Nephron (organoid): ENCODE data around the gene FGFR3.
A peak's percentile ranks its signal among the peaks of the same experiment; 100 is the strongest.

Experiments
- H3K27ac Mint-ChIP-seq, 3 experiments: 2 replicates each; pipeline ENCODE4 v1.8.0; 2020; ENCODE audit warnings: mixed read lengths in 3 of 3, mild to moderate bottlenecking in 2 of 3, moderate library complexity in 1 of 3
- H3K27me3 Mint-ChIP-seq: 2 replicates; pipeline ENCODE4 v1.8.0; 2021; ENCODE audit warnings: low read depth, mild to moderate bottlenecking, moderate library complexity, mixed read lengths
- H3K36me3 Mint-ChIP-seq: 2 replicates; pipeline ENCODE4 v1.8.0; 2020; ENCODE audit warnings: low read depth, mixed read lengths
- H3K4me1 Mint-ChIP-seq: 2 replicates; pipeline ENCODE4 v1.8.0; 2020; ENCODE audit warnings: mixed read lengths
- H3K4me3 Mint-ChIP-seq, 3 experiments: 2 replicates each; pipeline ENCODE4 v1.8.0; 2020; ENCODE audit warnings: mild to moderate bottlenecking in 3 of 3, mixed read lengths in 3 of 3, moderate library complexity in 2 of 3
- H3K9me3 Mint-ChIP-seq: 2 replicates; pipeline ENCODE4 v1.8.0; 2020; ENCODE audit warnings: mixed read lengths
- TF ChIP-seq, protein P1 (sequence below), 3 experiments: fragments of 200-600 bp; sonication (generic); IDR thresholded peaks; one replicate each; pipeline ENCODE4 v1.5.0; 2021; ENCODE audit warnings: antibody characterized with exemption in 3 of 3; ENCODE audit not compliant: unreplicated experiment in 3 of 3

Gene FGFR3

GRCh38 chr4:1794809-1795298 is 1.8 kb downstream of the FGFR3 start:
- Mint-ChIP-seq H3K27me3 (peaks cover 53% of the 10 kb centered on the region), H3K4me3 (peak overlapping the region in 2 of 3 experiments; percentile 36 to 69), H3K9me3 (no peaks in the 10 kb centered on the region), H3K4me1 (no peaks in the 10 kb centered on the region), H3K27ac (no peak overlapping the region), H3K36me3 (peaks cover 3% of the 10 kb centered on the region)
- TF ChIP-seq, protein P1, sequence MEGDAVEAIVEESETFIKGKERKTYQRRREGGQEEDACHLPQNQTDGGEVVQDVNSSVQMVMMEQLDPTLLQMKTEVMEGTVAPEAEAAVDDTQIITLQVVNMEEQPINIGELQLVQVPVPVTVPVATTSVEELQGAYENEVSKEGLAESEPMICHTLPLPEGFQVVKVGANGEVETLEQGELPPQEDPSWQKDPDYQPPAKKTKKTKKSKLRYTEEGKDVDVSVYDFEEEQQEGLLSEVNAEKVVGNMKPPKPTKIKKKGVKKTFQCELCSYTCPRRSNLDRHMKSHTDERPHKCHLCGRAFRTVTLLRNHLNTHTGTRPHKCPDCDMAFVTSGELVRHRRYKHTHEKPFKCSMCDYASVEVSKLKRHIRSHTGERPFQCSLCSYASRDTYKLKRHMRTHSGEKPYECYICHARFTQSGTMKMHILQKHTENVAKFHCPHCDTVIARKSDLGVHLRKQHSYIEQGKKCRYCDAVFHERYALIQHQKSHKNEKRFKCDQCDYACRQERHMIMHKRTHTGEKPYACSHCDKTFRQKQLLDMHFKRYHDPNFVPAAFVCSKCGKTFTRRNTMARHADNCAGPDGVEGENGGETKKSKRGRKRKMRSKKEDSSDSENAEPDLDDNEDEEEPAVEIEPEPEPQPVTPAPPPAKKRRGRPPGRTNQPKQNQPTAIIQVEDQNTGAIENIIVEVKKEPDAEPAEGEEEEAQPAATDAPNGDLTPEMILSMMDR (IDR thresholded peaks at IDR 0.05; ENCODE audit: unreplicated experiment in 3 of 3), result no peak

- H3K9me3 Mint-ChIP-seq, result no peaks in the 10 kb centered on the region
- H3K27ac Mint-ChIP-seq, result peak overlapping the region in 2 of 3 experiments; percentile 66 to 79
- H3K36me3 Mint-ChIP-seq, result peaks cover 3% of the 10 kb centered on the region
- TF ChIP-seq, protein P1 (IDR thresholded peaks at IDR 0.05; ENCODE audit: unreplicated experiment in 3 of 3), result no peak
- peak overlapping the region; percentile 37 to 69 (median 69) for H3K4me3 Mint-ChIP-seq
- H3K4me1 Mint-ChIP-seq, result no peaks in the 10 kb centered on the region
- H3K27me3 Mint-ChIP-seq, result peaks cover 52% of the 10 kb centered on the region
Observed at GRCh38 chr4:1795299-1796195, 2.5 kb downstream of the FGFR3 start.

DNA sequence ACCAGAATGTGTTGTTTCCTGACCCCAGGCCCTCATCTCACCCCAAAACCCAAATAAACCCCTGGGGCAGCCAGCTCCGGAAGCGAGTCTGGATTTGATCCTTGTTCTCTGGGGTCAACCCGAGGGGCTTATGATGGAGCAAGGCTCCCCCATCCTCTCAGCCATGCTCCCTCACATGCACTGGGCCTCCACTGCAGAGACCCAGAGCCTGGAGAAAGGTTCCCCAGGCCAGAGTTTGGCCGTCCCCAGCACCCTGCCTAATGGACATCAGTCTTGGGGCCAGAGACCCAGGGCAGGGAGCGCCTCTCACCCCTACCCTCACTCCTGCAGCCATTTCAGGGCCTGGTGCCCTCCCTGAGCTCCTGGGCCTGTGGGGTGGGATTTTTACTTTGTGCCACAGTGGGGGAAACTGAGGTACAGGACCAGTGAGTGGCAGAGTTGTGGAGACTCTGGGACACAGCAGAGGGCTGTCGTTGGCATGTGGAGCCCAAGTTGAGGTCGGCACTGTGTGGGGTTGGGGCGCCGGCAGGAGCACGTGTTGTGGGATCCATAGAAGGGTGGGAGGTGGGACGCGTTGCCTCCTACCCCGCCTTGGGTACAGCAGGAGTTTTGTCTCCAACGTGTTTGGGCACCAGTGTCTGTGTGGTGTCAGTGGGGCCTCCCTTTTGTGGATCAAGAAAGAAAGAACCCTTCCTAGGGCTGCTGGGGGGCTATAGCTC is 3.6 kb downstream of the FGFR3 start:
- no peaks in the 10 kb centered on the region for H3K4me1 Mint-ChIP-seq
- H3K9me3 Mint-ChIP-seq, result no peaks in the 10 kb centered on the region
- TF ChIP-seq, protein P1 (IDR thresholded peaks at IDR 0.05; ENCODE audit: unreplicated experiment in 3 of 3), result no peak
- peaks cover 3% of the 10 kb centered on the region for H3K36me3 Mint-ChIP-seq
- peak overlapping the region in 1 of 3 experiments; percentile 79 for H3K27ac Mint-ChIP-seq
- H3K27me3 Mint-ChIP-seq, result peaks cover 42% of the 10 kb centered on the region
- peak overlapping the region in 2 of 3 experiments; percentile 19 to 58 for H3K4me3 Mint-ChIP-seq

DNA sequence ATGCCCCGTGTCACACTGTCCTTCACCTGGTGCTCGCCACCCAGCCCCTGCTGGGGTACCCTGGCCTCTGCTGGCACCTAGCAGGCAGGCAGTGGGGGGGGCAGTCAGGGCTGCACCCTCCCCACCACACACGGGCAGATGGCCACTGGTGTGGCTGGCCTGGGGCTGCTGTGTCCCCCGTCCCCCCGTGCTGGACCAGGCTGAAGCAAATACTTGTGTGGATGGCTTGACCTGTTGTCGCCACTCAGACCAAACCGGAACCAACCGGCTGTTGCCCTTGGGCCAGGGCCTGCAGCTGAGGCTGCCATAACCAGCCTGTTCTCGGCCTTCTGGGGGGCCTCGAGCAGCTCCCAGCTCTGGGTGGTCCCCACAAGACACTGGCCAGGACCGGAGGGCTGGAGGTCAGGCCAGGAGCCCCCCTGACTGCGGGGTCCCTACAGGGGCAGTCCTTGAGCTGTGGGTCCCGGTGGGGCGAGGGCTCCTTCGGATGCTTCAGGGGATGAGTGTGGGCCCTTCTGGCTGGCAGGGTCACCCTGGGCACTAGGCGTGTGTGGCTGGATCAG is 4.3 kb downstream of the FGFR3 start:
- Mint-ChIP-seq H3K27me3 (peaks cover 37% of the 10 kb centered on the region), H3K9me3 (no peaks in the 10 kb centered on the region)
- TF ChIP-seq, protein P1 (IDR thresholded peaks at IDR 0.05; ENCODE audit: unreplicated experiment in 3 of 3), result no peak

GRCh38 chr4:1797861-1798579 is 4.9 kb downstream of the FGFR3 start:
- Mint-ChIP-seq H3K36me3 (peaks cover 3% of the 10 kb centered on the region), H3K4me3 (no peak overlapping the region), H3K27me3 (peaks cover 37% of the 10 kb centered on the region), H3K4me1 (no peaks in the 10 kb centered on the region), H3K9me3 (no peaks in the 10 kb centered on the region), H3K27ac (peak overlapping the region in 1 of 3 experiments; percentile 79)
- TF ChIP-seq, protein P1 (IDR thresholded peaks at IDR 0.05; ENCODE audit: unreplicated experiment in 3 of 3), result no peak

More for the DNA sequence above, 4.3 kb downstream of the FGFR3 start:
- Mint-ChIP-seq H3K4me3 (no peak overlapping the region), H3K36me3 (peaks cover 3% of the 10 kb centered on the region), H3K27ac (no peak overlapping the region), H3K4me1 (no peaks in the 10 kb centered on the region)
